ENCODE measurements around the gene C1QTNF5. TPM values are rescaled to one million over a fixed set of nuclear protein-coding genes. Genes with fewer than 3 reads are reported as not detected.

Gene C1QTNF5
- total and polyA plus RNA-seq, 2 donors (not counting 1 experiment from before 2014, with no cell fraction given): not detected

GRCh38 chr11:119341222-119342022 is 739 bp upstream of the C1QTNF5 start:
- H3K9ac ChIP-seq (ENCODE audit: low read length): no peak overlapping the region
- peak; percentile 31 for ATAC-seq (ENCODE audit: low read depth)

More at GRCh38 chr11:119341222-119342022, 739 bp upstream of the C1QTNF5 start:
- WGBS (ENCODE audit: insufficient coverage): 21% methylated on average over 13 of the region's 16 CpGs
- Histone ChIP-seq H2AFZ (ENCODE audit: insufficient read depth, low read depth, low read length, poor library complexity, severe bottlenecking) (no peak overlapping the region), H3K4me1 (ENCODE audit: control insufficient read depth in 2 of 2, insufficient read depth in 2 of 2, low read length in 2 of 2) (peaks cover 31% of the 10 kb centered on the region in 2 donors), H3K27me3 (replicated peaks in 1 of 4; ENCODE audit: control extremely low read depth in 1 of 4, control insufficient read depth in 3 of 4, insufficient read depth in 4 of 4, low read length in 3 of 4) (peaks cover 0 to 56% (median 31%) of the 10 kb centered on the region in 4 experiments), H3K4me3 (ENCODE audit: control extremely low read depth in 1 of 5, extremely low read depth in 1 of 5, insufficient read depth in 1 of 5, low read depth in 2 of 5, low read length in 4 of 5) (no peak overlapping the region), H4K20me1 (ENCODE audit: control insufficient read depth, insufficient read depth, low read length, poor library complexity, severe bottlenecking) (peaks cover 7% of the 10 kb centered on the region), H3K27ac (ENCODE audit: low read length in 2 of 2) (no peak overlapping the region), H3K4me2 (replicated peaks; ENCODE audit: low read depth, low read length, poor library complexity, severe bottlenecking) (peak overlapping the region; percentile 76), H3K79me2 (ENCODE audit: control insufficient read depth, insufficient read depth, low read length) (no peaks in the 10 kb centered on the region), H3K9me3 (ENCODE audit: control extremely low read depth in 1 of 3, control insufficient read depth in 2 of 3, insufficient read depth in 1 of 3, low read length in 2 of 3) (peaks cover 0 to 3% (median 0%) of the 10 kb centered on the region in 3 donors), H3K36me3 (replicated peaks in 1 of 2; ENCODE audit: control extremely low read depth in 1 of 2, control insufficient read depth in 1 of 2, extremely low read depth in 1 of 2, insufficient read depth in 2 of 2, low read length in 1 of 2) (peaks cover 0 to 2% of the 10 kb centered on the region in 2 experiments)
- Mint-ChIP-seq H3K4me3 (peak overlapping the region; percentile 37), H3K27me3 (peaks cover 51% of the 10 kb centered on the region), H3K4me1 (peaks cover 23% of the 10 kb centered on the region), H3K9me3 (ENCODE audit: insufficient read depth) (no peaks in the 10 kb centered on the region), H3K27ac (no peak overlapping the region)
- no peak for TF ChIP-seq EZH2 (IDR thresholded peaks at IDR 0.05; ENCODE audit: borderline replicate concordance, insufficient read depth, low read depth, low read length, poor library complexity, severe bottlenecking)
- TF ChIP-seq CTCF (IDR thresholded peaks at IDR 0.05): no peak
- ChIA-PET CTCF (interaction anchor here (1.7 to 2.4 kb wide), 2 partner anchors 14 to 40 kb away, joined by 5 to 11 read pairs; partner anchors contain the start of gene USP2), POLR2A (no interaction called here)
- peak; percentile 34 for DNase-seq
- intact Hi-C loops (cut with micrococcal nuclease): no loop called here

Data from B cell (primary cell).